Sigmoid colon (tissue), 4 donors: ENCODE results near the gene PDE6A.

Experiments
- EP300 ChIP-seq, 4 donors: sonication (generic); formaldehyde crosslinking; IDR thresholded peaks; one replicate each; pipeline ENCODE4 v1.6.1; 2017; ENCODE audit warnings: antibody characterized with exemption in 4 of 4
- POLR2A ChIP-seq, 2 donors: fragments of 450-650 bp; IDR thresholded peaks; one replicate each; pipeline ENCODE4 v1.6.1; 2016; ENCODE audit warnings: antibody characterized with exemption in 2 of 2, mild to moderate bottlenecking in 2 of 2, moderate library complexity in 2 of 2

DNA sequence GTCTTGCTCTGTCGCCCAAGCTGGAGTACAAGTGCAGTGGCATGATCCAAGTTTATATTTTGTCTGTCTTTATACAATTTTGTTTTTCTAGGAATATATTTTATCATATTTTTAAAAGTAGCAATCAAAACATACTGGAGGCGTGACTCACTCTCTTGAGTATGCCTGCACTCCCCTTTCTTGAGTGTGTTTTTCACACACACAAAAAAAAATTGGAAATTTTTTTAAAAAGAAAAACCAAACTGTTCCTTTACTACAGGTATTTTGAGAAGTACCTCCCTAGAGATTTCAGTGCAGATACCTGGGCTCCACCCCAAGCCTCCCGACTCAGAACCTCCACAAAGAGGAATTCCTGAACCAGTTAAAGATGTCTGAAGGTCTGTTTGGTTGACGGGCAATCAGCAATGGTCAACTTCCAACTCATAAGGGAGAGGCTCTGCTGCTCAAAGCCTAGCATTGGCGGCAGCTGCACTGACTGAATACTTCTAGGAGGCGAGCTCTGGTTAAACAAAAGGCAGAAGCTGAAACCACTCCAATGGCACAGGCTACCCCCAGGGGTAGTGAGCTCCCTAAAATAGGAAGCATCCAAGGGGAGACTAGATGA is 27.4 kb downstream of the PDE6A start:
- TF ChIP-seq POLR2A (IDR thresholded peaks at IDR 0.05) = no peak
- TF ChIP-seq EP300 (IDR thresholded peaks at IDR 0.05) = no peak
